Measurements from ENCODE around the gene KTN1. TPM values are rescaled to one million over a fixed set of nuclear protein-coding genes. Genes with fewer than 3 reads are reported as not detected.
A peak's percentile ranks its signal among the peaks of the same experiment; 100 is the strongest.

KTN1 gene
- total RNA-seq, 1 donor from 2014 or later: 146 TPM

- H3K4me3 ChIP-seq (ENCODE audit: low read depth, low read length): no peak overlapping the region
- DNase-seq (ENCODE audit: low read depth): no peak
- TF ChIP-seq CTCF (conservative IDR thresholded peaks at IDR 0.05; ENCODE audit: low read depth, low read length): no peak
These were observed 13.7 kb downstream of the KTN1 start for GRCh38 chr14:55593698-55594097.

- DNase-seq (ENCODE audit: low read depth): no peak
- peak overlapping the region; percentile 15 for H3K4me3 ChIP-seq (ENCODE audit: low read depth, low read length)
- TF ChIP-seq CTCF (conservative IDR thresholded peaks at IDR 0.05; ENCODE audit: low read depth, low read length): no peak
These were observed 19.4 kb downstream of the KTN1 start for GRCh38 chr14:55599250-55599879.

- no peak overlapping the region for H3K4me3 ChIP-seq (ENCODE audit: low read depth, low read length)
- TF ChIP-seq CTCF (conservative IDR thresholded peaks at IDR 0.05; ENCODE audit: low read depth, low read length): no peak
- DNase-seq (ENCODE audit: low read depth): no peak
These were observed 21.0 kb downstream of the KTN1 start for GRCh38 chr14:55600784-55601561.

- TF ChIP-seq CTCF (conservative IDR thresholded peaks at IDR 0.05; ENCODE audit: low read depth, low read length): no peak
- H3K4me3 ChIP-seq (ENCODE audit: low read depth, low read length): no peak overlapping the region
- no peak for DNase-seq (ENCODE audit: low read depth)
These were observed 23.5 kb downstream of the KTN1 start for GRCh38 chr14:55603401-55603953.

- DNase-seq (ENCODE audit: low read depth): no peak
- H3K4me3 ChIP-seq (ENCODE audit: low read depth, low read length): no peak overlapping the region
- TF ChIP-seq CTCF (conservative IDR thresholded peaks at IDR 0.05; ENCODE audit: low read depth, low read length): no peak
These were observed 24.5 kb downstream of the KTN1 start for GRCh38 chr14:55604488-55604887.

- H3K4me3 ChIP-seq (ENCODE audit: low read depth, low read length): no peak overlapping the region
- no peak for TF ChIP-seq CTCF (conservative IDR thresholded peaks at IDR 0.05; ENCODE audit: low read depth, low read length)
These were observed 25.0 kb downstream of the KTN1 start for GRCh38 chr14:55604900-55605418.

More at GRCh38 chr14:55604900-55605418, 25.0 kb downstream of the KTN1 start:
- DNase-seq (ENCODE audit: low read depth): no peak
